ENCODE measurements around the gene CLRN2.

DNA sequence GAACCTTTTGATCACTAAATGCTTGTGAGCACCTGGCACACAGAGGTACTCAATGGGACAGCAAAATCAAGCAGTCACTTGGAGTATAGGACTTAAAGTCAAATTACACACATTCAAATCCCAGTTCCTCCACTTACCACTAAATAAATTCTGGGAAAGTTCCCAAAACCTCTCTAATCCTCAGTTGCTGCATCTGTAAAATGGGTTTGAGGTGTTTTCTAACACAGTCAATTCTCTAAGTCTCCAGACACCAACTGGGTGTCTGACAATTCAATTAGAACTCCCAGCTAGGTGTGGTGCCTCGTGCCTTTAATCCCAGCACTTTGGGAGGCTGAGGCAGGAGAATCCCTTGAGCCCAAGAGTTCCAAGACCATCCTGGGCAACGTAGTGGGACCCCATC, 22.1 kb upstream of the CLRN2 start:
- TF ChIP-seq CTCF (IDR thresholded peaks at IDR 0.05) (no peak), NFYB (CRISPR knock-in tag; conservative IDR thresholded peaks at IDR 0.05; ENCODE audit: low read depth) (no peak), SMAD4 (CRISPR knock-in tag; IDR thresholded peaks at IDR 0.05) (no peak), TEAD1 (CRISPR knock-in tag; IDR thresholded peaks at IDR 0.05) (no peak), TEAD4 (CRISPR knock-in tag; IDR thresholded peaks at IDR 0.05) (no peak), E2F5 (CRISPR knock-in tag; IDR thresholded peaks at IDR 0.05) (no peak), JUN (CRISPR knock-in tag; IDR thresholded peaks at IDR 0.05) (no peak), RELA (CRISPR knock-in tag; IDR thresholded peaks at IDR 0.05; ENCODE audit: borderline replicate concordance) (no peak), GTF2I (CRISPR knock-in tag; conservative IDR thresholded peaks at IDR 0.05) (no peak), NFE2L1 (CRISPR knock-in tag; IDR thresholded peaks at IDR 0.05) (no peak), MAX (CRISPR knock-in tag; IDR thresholded peaks at IDR 0.05) (no peak)
